GM21367 (cell line): Measurements from ENCODE around the gene IFITM2.
"Not testable (repeated sequence)": the region's sequence is repeated elsewhere in the genome, so short reads cannot be mapped to it uniquely, and the experiment has no call there.

Source experiments
- ATAC-seq: cut with Tn5 transposase; IDR thresholded peaks from one replicate; pipeline ENCODE4 v1.9.1; 2021; ENCODE audit not compliant: unreplicated experiment

Gene IFITM2

DNA sequence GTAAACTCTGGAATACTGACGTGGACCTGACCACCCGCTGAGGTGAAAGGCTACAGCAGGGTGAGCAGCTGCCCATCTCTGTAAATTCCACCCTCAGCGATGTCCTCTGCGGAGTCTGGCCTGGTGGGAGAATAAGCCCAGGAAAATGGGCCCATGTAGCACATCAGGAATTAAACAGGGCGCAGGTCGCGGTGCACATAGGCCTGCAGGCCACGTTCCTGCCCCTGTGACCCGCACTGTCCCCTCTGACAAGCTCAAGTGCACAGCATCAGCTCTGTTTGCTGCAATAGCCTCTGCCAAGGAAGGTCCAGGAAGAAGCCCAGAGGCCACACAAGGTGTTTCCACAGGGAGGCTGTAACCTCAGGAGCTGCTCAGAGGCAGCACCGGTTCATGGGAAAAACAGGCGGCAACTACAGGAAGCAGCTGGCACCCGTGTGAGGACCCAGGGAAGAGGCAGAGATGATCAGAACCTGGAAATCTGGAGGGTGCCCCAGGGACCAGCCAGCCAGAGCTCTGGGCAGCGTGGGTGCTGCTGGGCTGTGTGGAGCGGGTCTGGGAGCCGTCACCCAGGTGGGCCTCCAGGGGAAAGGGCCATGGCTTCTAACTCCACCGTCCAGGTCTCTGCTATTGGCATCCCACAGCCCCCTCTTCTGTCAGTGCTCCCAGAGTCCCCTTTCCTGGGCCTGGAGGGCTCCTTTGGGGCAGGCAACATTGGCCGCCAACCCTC is 808 bp upstream of the IFITM2 start:
- no peak for ATAC-seq

DNA sequence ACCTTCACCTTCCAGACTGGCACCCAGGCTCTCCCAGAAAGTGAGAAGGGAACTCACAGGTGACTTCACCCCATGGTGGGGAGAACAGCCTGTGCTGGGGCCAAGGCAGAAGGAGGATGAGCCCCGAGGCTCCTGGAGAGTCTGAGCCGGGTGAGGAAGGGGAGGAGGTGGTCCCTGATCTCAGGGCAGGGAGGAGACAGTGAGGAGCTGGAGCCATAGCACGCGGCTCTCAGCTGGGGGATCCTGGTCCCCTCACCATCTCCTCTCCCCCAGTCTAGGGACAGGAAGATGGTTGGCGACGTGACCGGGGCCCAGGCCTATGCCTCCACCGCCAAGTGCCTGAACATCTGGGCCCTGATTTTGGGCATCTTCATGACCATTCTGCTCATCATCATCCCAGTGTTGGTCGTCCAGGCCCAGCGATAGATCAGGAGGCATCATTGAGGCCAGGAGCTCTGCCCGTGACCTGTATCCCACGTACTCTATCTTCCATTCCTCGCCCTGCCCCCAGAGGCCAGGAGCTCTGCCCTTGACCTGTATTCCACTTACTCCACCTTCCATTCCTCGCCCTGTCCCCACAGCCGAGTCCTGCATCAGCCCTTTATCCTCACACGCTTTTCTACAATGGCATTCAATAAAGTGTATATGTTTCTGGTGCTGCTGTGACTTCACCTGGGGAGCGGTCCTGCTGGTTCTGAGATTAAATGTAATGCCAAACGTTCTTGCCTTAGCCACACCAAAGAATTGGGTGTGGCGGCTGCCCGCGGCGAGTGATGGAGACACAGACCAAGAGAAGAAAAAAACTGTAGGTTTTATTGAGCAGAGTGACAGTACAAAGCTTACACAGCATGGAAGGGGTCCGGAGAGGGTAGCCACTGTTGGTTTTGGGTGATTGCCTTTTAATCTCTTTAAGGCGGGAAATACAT is 1.4 kb downstream of the IFITM2 start:
- ATAC-seq, result not testable (repeated sequence)

DNA sequence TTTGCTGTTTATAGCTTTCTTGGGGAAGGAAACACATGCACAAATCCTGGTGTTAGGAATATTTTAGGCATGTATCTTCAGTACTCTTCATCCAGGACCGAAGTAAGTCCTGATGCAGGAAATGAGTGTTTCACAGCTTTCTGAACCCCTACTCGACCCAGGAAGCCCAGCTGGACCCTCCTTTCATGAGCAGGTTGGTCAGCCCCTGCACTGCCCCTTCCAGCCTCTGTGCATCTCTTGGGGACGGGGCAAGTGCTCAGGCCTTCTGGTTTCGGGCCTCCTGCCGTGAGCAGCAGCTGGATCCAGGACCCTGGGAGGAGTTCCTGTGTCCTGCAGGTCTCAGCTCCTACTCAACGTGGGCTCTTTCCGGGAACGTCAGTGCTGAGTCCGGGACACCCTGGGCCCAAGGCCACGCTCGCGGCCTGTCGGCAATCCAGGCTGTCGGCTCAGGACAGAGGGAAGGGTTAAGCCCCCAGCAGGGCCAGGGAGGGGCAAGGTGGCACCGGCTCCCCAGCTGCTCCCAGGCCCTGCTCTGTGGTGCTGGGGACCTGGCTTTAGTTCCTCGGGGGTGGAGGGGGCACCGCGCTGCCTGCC is 2.5 kb downstream of the IFITM2 start:
- not testable (repeated sequence) for ATAC-seq

DNA sequence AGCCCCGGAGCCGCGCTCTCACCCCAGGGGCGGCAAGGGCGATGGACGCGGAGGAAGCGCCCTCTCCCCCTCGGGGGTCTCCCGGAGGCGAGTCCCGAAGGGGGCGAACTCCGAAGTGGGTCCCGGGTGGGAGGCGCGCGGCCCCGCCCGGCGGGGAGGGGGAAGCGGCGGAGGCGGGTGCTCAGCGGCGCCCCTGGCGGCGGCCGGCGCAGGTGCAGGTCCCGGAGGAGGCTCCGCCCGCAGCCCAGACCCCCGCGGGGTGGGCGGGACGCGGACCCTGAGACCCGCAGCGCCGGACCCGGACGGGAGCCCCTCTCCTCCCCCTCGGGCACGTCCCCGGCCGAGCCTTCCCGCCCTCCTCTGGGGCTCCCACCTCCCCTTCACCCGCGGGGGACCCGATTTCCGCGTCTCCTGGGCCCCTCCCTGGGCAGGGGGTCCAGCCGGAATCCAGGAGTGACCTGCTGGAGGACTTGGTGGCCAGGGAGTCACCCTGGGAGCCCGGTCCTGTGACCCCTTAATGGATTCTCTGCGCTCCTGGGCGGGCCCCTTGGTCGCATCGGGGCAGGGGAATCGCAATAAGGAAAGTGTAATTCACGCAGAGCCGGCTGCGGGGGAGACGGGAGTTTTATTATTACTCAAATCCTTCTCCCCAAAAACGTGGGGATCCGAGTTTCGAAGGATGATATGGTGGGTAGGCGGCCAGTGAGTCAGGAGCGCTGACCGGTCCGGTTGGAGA is 3.6 kb downstream of the IFITM2 start:
- not testable (repeated sequence) for ATAC-seq

DNA sequence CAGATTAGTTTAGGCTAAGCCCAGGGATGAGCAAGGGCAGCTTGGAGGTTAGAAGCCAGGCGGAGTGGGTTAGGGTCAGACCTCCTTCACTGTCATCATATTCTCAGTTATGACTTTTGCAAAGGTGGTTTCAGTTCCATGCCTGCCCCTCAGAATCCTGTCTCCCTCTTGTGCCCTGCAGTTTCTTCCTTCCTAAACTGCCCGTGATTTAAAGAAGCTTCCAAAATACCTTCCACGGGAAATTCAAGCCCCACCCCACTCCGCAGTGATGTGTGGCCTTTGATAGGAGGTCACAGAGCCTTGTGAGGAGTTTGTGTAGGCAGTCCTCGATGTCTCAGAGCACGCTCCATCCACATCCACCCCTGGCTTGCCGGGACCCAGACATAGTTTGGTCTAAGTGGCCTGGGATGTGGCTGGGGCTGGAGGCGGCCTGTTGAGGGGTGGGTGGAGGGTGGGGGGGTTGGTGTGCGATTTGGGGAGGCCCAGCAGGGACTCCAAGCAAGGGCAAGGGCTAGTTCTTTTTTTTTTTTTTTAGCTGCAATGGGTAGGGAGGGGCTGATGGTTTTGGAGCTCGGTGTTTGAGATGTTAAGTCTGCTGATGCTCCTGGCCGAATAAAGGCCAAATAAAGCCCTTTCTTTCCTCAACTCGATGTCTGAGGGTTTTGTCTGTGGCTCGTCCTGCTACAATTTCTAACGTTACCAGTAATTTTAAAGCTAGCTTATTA is 4.6 kb downstream of the IFITM2 start:
- no peak for ATAC-seq

DNA sequence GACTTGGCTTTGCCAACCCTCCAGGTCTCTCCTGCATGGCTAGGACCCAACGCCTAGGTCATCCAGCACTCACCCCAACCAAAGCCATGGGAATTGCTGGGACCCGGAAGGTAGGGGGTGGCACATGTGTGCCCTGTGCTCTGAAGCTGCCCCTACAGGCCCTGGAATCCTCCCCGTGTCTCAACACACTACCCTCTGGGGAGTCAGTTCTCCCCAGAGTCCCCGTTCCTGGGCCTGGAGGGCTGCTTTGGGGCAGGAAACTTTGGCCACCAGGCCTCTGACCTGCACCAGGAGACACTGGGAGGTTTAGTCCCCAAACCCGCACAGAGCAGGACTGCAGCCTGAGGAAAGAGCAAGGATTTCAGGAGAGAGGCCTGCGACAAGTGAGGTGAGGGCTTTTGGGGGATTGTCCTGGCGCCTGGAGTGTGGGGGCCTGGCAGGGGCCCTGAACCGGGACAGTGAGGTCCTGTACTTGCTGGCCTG is 5.7 kb downstream of the IFITM2 start:
- no peak for ATAC-seq

DNA sequence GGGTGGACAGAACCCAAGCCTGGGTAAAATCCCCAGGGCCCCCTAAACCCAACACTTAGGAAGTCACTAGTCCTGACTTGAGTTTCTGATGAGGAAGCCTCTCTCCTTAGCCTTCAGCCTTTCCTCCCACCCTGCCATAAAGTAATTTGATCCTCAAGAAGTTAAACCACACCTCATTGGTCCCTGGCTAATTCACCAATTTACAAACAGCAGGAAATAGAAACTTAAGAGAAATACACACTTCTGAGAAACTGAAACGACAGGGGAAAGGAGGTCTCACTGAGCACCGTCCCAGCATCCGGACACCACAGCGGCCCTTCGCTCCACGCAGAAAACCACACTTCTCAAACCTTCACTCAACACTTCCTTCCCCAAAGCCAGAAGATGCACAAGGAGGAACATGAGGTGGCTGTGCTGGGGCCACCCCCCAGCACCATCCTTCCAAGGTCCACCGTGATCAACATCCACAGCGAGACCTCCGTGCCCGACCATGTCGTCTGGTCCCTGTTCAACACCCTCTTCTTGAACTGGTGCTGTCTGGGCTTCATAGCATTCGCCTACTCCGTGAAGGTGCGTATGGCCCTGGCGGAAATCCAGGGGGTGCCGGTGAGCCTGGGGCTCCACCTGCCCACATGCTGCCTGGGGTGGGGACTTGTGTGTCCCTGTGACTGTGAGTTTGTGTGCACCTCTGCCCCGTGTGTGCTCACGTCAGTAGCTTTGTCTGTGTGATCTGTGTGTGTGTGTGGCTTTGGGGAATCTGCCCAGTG is 6.4 kb downstream of the IFITM2 start, which contains the start of gene IFITM1:
IFITM1 (plus strand) TSS at position 254 of the 767 bp plus-strand sequence; CDS start at position 385, 131 bp downstream.
- no peak for ATAC-seq

DNA sequence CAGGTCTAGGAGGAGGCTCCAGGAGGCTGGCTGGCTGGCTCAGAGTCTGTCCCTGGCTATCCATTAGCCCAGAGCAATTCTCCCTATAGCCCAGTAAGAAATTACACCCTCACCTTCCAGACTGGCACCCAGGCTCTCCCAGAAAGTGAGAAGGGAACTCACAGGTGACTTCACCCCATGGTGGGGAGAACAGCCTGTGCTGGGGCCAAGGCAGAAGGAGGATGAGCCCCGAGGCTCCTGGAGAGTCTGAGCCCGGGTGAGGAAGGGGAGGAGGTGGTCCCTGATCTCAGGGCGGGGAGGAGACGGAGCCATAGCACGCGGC is 6.9 kb downstream of the IFITM2 start:
- ATAC-seq, result not testable (repeated sequence)

DNA sequence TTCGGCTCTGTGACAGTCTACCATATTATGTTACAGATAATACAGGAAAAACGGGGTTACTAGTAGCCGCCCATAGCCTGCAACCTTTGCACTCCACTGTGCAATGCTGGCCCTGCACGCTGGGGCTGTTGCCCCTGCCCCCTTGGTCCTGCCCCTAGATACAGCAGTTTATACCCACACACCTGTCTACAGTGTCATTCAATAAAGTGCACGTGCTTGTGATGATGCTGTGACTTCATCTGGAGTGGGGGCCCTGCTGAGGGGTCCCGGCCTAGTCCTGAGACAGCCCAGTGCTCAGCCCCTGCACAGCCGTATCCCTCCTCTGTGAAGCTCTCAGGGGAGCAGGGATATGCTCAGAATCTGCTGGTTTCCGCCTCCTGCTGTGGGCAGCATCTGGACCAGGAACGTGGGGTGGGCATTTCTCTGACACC is 7.5 kb downstream of the IFITM2 start:
- no peak for ATAC-seq

DNA sequence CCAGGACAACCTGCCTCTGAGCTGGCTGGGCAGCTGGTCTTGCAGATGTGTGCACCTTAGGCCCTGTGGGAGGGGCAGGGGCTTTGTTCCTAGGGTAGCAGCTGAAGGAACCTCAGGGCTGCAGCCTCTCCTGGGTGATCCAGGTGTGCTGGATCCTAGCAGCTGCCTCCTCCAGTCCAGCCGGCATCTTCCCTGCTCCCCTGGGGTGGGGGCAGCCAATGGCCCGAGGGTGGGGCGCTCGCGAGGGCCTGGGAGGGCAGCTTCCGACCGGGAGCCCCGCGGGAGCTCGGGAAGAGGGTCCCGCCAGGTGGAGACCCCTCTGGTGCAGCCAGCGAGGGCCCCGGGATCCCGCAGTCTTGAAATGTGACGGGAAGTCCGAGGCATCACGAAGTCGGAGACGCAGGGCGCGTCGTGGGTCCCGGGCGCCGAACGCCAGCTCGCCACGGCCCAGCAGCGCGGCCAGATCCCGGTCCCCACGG is 7.9 kb downstream of the IFITM2 start:
- no peak for ATAC-seq

DNA sequence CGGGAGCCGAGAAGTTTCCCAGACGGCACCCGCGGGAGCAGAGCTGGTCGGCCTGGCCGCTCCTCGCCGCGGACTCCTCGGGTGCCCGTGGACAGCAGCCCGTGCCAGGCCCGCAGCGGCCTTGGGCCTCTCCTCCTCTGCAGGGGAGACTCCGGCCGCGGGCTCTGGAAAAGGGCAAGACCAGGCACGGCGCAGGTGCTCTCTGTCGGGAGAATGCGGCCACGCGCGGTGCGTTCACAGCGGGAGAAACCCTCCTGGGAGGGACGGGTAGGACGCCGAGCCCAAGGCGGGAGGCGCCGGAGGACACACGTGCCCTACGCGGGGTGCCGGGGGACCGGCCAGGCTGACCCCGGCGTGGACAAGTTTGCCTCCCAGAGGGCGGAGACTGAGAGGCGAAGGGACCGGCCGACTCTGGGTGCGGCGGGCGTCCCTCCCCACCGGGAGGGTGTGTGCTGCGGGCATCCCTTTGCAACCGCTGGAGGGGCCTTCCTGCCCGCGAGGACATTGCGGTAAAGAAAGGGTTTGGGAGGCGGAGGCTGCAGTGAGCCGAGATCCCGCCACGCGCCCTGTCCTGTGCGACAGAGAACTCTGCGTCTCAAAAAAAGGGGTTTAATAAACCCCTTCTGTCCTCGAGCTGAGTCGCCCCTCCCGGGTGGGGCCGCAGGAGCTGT is 8.6 kb downstream of the IFITM2 start:
- no peak for ATAC-seq

DNA sequence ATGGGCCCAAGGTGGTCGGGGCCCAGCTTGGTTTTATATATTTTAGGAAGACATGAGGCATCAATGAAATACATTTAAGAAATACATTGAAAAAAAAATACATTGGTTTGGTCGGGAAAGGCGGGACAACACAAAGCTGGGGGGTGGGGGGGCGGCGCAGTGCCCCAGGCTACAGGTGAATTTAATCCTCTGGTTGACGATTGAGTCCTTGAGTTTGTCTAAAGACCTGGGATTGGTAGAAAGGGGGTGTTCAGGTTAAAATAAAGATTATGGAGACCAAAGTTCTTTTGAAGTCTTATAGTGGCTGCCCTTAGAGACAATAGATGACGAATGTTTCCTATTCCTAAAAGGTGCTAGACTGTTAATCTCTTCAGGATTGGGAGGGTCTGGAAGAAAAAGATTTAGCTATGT is 9.3 kb downstream of the IFITM2 start:
- ATAC-seq, result no peak

DNA sequence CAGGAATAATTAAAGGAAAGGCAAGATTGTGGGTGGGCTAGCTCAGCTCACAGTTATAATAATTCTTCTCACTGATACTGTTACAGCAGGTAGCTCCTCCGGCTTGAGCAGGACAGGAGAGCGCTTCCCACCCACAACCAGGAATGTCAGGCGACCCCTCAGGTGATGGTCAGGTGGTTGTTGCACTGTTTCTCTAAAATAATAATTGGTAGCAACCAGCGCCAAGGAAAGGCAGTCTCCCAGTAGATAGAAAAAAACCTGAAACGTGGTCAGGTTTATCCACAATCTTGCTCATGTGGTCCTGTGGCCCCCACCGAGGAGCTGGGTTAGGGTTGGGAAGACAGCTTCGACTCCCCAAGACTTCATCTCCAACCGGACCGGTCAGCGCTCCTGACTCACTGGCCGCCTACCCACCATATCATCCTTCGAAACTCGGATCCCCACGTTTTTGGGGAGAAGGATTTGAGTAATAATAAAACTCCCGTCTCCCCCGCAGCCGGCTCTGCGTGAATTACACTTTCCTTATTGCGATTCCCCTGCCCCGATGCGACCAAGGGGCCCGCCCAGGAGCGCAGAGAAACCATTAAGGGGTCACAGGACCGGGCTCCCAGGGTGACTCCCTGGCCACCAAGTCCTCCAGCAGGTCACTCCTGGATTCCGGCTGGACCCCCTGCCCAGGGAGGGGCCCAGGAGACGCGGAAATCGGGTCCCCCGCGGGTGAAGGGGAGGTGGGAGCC is 10.2 kb downstream of the IFITM2 start:
- not testable (repeated sequence) for ATAC-seq

DNA sequence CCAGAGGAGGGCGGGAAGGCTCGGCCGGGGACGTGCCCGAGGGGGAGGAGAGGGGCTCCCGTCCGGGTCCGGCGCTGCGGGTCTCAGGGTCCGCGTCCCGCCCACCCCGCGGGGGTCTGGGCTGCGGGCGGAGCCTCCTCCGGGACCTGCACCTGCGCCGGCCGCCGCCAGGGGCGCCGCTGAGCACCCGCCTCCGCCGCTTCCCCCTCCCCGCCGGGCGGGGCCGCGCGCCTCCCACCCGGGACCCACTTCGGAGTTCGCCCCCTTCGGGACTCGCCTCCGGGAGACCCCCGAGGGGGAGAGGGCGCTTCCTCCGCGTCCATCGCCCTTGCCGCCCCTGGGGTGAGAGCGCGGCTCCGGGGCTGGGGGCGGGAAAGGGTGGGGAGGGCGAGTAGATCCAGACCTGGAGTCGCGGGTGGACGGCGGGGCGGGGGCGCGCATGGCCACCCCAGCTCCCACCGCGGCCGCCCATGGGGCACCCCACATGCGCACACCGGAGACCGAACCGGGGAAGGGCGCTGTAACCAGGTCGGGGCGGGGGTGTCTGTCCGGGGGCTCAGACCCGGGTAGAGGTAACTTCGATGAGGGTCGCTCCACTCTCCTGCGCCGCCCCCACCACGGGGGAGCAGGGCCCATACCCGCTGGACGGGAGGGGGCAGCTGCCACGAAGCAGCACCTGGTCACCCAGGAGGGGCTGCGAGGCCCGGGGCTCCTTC is 10.9 kb downstream of the IFITM2 start:
- peak; percentile 44 for ATAC-seq

DNA sequence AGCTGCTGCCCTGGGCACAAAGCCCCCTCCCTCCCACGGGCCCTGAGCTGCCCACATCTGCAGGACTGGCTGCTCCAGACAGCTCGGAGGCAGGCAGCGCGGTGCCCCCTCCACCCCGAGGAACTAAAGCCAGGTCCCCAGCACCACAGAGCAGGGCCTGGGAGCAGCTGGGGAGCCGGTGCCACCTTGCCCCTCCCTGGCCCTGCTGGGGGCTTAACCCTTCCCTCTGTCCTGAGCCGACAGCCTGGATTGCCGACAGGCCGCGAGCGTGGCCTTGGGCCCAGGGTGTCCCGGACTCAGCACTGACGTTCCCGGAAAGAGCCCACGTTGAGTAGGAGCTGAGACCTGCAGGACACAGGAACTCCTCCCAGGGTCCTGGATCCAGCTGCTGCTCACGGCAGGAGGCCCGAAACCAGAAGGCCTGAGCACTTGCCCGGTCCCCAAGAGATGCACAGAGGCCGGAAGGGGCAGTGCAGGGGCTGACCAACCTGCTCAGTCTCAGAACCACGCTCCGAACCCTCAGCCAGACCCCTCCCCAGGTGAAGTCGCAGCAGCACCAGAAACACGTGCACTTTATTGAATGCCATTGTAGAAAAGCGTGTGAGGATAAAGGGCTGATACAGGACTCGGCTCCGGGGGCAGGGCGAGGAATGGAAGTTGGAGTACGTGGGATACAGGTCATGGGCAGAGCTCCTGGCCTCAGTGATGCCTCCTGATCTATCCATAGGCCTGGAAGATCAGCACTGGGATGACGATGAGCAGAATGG is 11.7 kb downstream of the IFITM2 start:
- peak; percentile 12 for ATAC-seq

DNA sequence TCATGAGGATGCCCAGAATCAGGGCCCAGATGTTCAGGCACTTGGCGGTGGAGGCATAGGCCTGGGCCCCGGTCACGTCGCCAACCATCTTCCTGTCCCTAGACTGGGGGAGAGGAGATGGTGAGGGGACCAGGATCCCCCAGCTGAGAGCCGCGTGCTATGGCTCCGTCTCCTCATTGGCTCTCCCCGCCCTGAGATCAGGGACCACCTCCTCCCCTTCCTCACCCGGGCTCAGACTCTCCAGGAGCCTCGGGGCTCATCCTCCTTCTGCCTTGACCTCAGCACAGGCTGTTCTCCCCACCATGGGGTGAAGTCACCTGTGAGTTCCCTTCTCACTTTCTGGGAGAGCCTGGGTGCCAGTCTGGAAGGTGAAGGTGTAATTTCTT is 12.3 kb downstream of the IFITM2 start:
- not testable (repeated sequence) for ATAC-seq

DNA sequence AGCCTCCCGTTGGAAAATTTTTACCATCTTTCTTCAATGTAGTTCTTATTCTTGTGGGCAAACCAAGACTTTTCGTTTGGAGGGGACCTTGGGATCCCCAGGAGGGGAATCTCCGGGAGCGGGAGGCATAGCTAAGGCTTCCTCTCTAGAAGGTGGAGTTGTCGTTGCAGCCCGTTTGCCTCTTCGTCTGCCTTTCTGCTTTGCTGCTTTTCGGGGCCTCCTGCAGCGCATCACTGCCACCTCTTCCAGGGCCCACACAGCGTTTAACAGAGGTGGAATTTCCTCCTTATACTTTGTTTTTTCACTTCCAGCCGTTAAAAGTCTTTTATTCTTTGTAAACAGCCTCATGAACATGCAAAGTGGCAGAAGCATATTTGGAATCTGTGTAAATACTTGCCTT is 16.5 kb downstream of the IFITM2 start:
- no peak for ATAC-seq
